ENCODE measurements around the gene NFE2L1. TPM values are rescaled to one million over a fixed set of nuclear protein-coding genes. Genes with fewer than 3 reads are reported as not detected.
A peak's percentile ranks its signal among the peaks of the same experiment; 100 is the strongest.

The NFE2L1 gene
- total RNA-seq, 2 donors from 2014 or later = 39.4 to 74.2 TPM

- Histone ChIP-seq H3K36me3 (replicated peaks in 1 of 2; ENCODE audit: insufficient read depth in 1 of 2, low read depth in 2 of 2) (no peaks in the 10 kb centered on the region), H3K4me1 (peaks cover 37% of the 10 kb centered on the region), H3K27me3 (no peaks in the 10 kb centered on the region), H3K27ac (peak overlapping the region in 3 of 4 donors; percentile 30 to 64 (median 63)), H3K9me3 (no peaks in the 10 kb centered on the region), H3K4me3 (no peak overlapping the region)
- TF ChIP-seq CTCF (IDR thresholded peaks at IDR 0.05) = no peak
- no peak for TF ChIP-seq POLR2A (IDR thresholded peaks at IDR 0.05)
- intact Hi-C loops (cut with DNase I) = loop anchor here (5.0 kb wide), 1 partner anchor 101 kb away; no protein-coding TSS in a partner anchor
- DNase-seq (peak in 2 of 4 donors; percentile 14 to 19), ATAC-seq (no peak)
- WGBS, 2 donors = 28 to 29% methylated on average over 8 of the region's 8 CpGs
These were observed 22.2 kb upstream of the NFE2L1 start for GRCh38 chr17:48025904-48026501.

GRCh38 chr17:48026502-48027321 is 21.4 kb upstream of the NFE2L1 start:
- no peaks in the 10 kb centered on the region for H3K36me3 ChIP-seq (replicated peaks in 1 of 2; ENCODE audit: insufficient read depth in 1 of 2, low read depth in 2 of 2)
- TF ChIP-seq POLR2A (IDR thresholded peaks at IDR 0.05) (no peak), CTCF (IDR thresholded peaks at IDR 0.05) (peak; percentile 76 to 89 (median 81))
- H3K27ac ChIP-seq = no peak overlapping the region
- no peaks in the 10 kb centered on the region for H3K9me3 ChIP-seq
- ATAC-seq (peak; percentile 28), DNase-seq (peak; percentile 79 to 85 (median 85))
- H3K4me1 ChIP-seq = peaks cover 37% of the 10 kb centered on the region
- intact Hi-C loops (cut with DNase I) = loop anchor here (5.0 kb wide), 1 partner anchor 101 kb away; no protein-coding TSS in a partner anchor
- no peak overlapping the region for H3K4me3 ChIP-seq
- 25 to 27% methylated on average over 11 to 17 of the region's 18 CpGs for WGBS, 2 donors
- H3K27me3 ChIP-seq = no peaks in the 10 kb centered on the region

GRCh38 chr17:48027322-48027981 is 20.7 kb upstream of the NFE2L1 start:
- intact Hi-C loops (cut with DNase I) = loop anchor here (5.0 kb wide), 1 partner anchor 100 kb away; no protein-coding TSS in a partner anchor
- TF ChIP-seq POLR2A (IDR thresholded peaks at IDR 0.05) (no peak), CTCF (IDR thresholded peaks at IDR 0.05) (no peak)
- Histone ChIP-seq H3K27me3 (no peaks in the 10 kb centered on the region), H3K9me3 (no peaks in the 10 kb centered on the region), H3K36me3 (replicated peaks in 1 of 2; ENCODE audit: insufficient read depth in 1 of 2, low read depth in 2 of 2) (no peaks in the 10 kb centered on the region), H3K4me3 (no peak overlapping the region), H3K27ac (no peak overlapping the region), H3K4me1 (peaks cover 37% of the 10 kb centered on the region)
- ATAC-seq (no peak), DNase-seq (no peak)
- WGBS, 2 donors = 58 to 73% methylated on average over 7 to 12 of the region's 12 CpGs

- TF ChIP-seq POLR2A (IDR thresholded peaks at IDR 0.05) = no peak
- TF ChIP-seq CTCF (IDR thresholded peaks at IDR 0.05) = no peak
- Histone ChIP-seq H3K27me3 (no peaks in the 10 kb centered on the region), H3K9me3 (no peaks in the 10 kb centered on the region), H3K4me1 (peaks cover 27% of the 10 kb centered on the region), H3K4me3 (no peak overlapping the region), H3K36me3 (replicated peaks in 1 of 2; ENCODE audit: insufficient read depth in 1 of 2, low read depth in 2 of 2) (no peaks in the 10 kb centered on the region), H3K27ac (no peak overlapping the region)
- intact Hi-C loops (cut with DNase I) = loop anchor here (5.0 kb wide), 1 partner anchor 99 kb away; no protein-coding TSS in a partner anchor
- DNase-seq = no peak
- 83 to 86% methylated on average over 1 of the region's 1 CpG for WGBS, 2 donors
- no peak for ATAC-seq
These were observed 19.4 kb upstream of the NFE2L1 start for GRCh38 chr17:48028736-48029135.
